ENCODE measurements around the gene CDC42BPB. TPM values are rescaled to one million over a fixed set of nuclear protein-coding genes. Genes with fewer than 3 reads are reported as not detected.

CDC42BPB gene
- total and polyA plus RNA-seq, 2 donors (not counting 1 experiment from before 2014, with no cell fraction given) = 44.8 to 98.3 TPM

GRCh38 chr14:103007555-103007954, 49.8 kb downstream of the CDC42BPB start:
- Histone ChIP-seq H3K4me1 (ENCODE audit: control insufficient read depth, extremely low read depth, insufficient read depth, low read length) (no peaks in the 10 kb centered on the region), H3K27me3 (ENCODE audit: control insufficient read depth, insufficient read depth, low read length) (no peaks in the 10 kb centered on the region), H3K9me3 (ENCODE audit: control insufficient read depth, insufficient read depth, low read depth, low read length) (no peaks in the 10 kb centered on the region), H3K4me3 (replicated peaks in 1 of 4; ENCODE audit: control extremely low read depth in 1 of 4, insufficient read depth in 1 of 4, low read depth in 3 of 4, low read length in 4 of 4) (no peak overlapping the region), H4K20me1 (ENCODE audit: control insufficient read depth, extremely low read depth, insufficient read depth, low read length) (no peaks in the 10 kb centered on the region), H3K36me3 (ENCODE audit: control insufficient read depth, insufficient read depth, low read length) (peaks cover 11% of the 10 kb centered on the region), H3K9ac (ENCODE audit: insufficient read depth, low read length) (no peak overlapping the region), H2AFZ (ENCODE audit: low read length) (no peak overlapping the region), H3K27ac (ENCODE audit: insufficient read depth, low read length) (no peak overlapping the region), H3K79me2 (ENCODE audit: control insufficient read depth, insufficient read depth, low read length) (peaks cover 10% of the 10 kb centered on the region), H3K4me2 (ENCODE audit: extremely low read depth, insufficient read depth, low read length) (no peak overlapping the region)
- no peak for DNase-seq (ENCODE audit: low read depth in 2 of 2)
- TF ChIP-seq EZH2 (IDR thresholded peaks at IDR 0.05; ENCODE audit: low read length, missing control alignments) (no peak), CTCF (conservative IDR thresholded peaks at IDR 0.05 in 1 of 2, IDR thresholded peaks at IDR 0.05 in 1 of 2; ENCODE audit: low read depth in 1 of 2, low read length in 2 of 2) (no peak)

- Histone ChIP-seq H4K20me1 (ENCODE audit: control insufficient read depth, extremely low read depth, insufficient read depth, low read length) (no peaks in the 10 kb centered on the region), H3K4me2 (ENCODE audit: extremely low read depth, insufficient read depth, low read length) (no peak overlapping the region), H3K79me2 (ENCODE audit: control insufficient read depth, insufficient read depth, low read length) (peaks cover 6% of the 10 kb centered on the region), H3K27ac (ENCODE audit: insufficient read depth, low read length) (no peak overlapping the region), H3K9me3 (ENCODE audit: control insufficient read depth, insufficient read depth, low read depth, low read length) (no peaks in the 10 kb centered on the region), H2AFZ (ENCODE audit: low read length) (no peak overlapping the region), H3K27me3 (ENCODE audit: control insufficient read depth, insufficient read depth, low read length) (no peaks in the 10 kb centered on the region), H3K4me1 (ENCODE audit: control insufficient read depth, extremely low read depth, insufficient read depth, low read length) (no peaks in the 10 kb centered on the region), H3K4me3 (replicated peaks in 1 of 4; ENCODE audit: control extremely low read depth in 1 of 4, insufficient read depth in 1 of 4, low read depth in 3 of 4, low read length in 4 of 4) (no peak overlapping the region), H3K36me3 (ENCODE audit: control insufficient read depth, insufficient read depth, low read length) (peaks cover 15% of the 10 kb centered on the region), H3K9ac (ENCODE audit: insufficient read depth, low read length) (no peak overlapping the region)
- no peak for TF ChIP-seq CTCF (conservative IDR thresholded peaks at IDR 0.05 in 1 of 2, IDR thresholded peaks at IDR 0.05 in 1 of 2; ENCODE audit: low read depth in 1 of 2, low read length in 2 of 2)
- TF ChIP-seq EZH2 (IDR thresholded peaks at IDR 0.05; ENCODE audit: low read length, missing control alignments) = no peak
- no peak for DNase-seq (ENCODE audit: low read depth in 2 of 2)
These were observed 50.3 kb downstream of the CDC42BPB start for GRCh38 chr14:103006991-103007520.

GRCh38 chr14:103006106-103006505, 51.2 kb downstream of the CDC42BPB start:
- H3K79me2 ChIP-seq (ENCODE audit: control insufficient read depth, insufficient read depth, low read length) = peaks cover 6% of the 10 kb centered on the region
- no peak overlapping the region for H3K9ac ChIP-seq (ENCODE audit: insufficient read depth, low read length)
- no peaks in the 10 kb centered on the region for H4K20me1 ChIP-seq (ENCODE audit: control insufficient read depth, extremely low read depth, insufficient read depth, low read length)
- H3K4me3 ChIP-seq (replicated peaks in 1 of 4; ENCODE audit: control extremely low read depth in 1 of 4, insufficient read depth in 1 of 4, low read depth in 3 of 4, low read length in 4 of 4) = no peak overlapping the region
- DNase-seq (ENCODE audit: low read depth in 2 of 2) = no peak
- H2AFZ ChIP-seq (ENCODE audit: low read length) = no peak overlapping the region
- H3K4me1 ChIP-seq (ENCODE audit: control insufficient read depth, extremely low read depth, insufficient read depth, low read length) = no peaks in the 10 kb centered on the region
- H3K9me3 ChIP-seq (ENCODE audit: control insufficient read depth, insufficient read depth, low read depth, low read length) = no peaks in the 10 kb centered on the region
- peaks cover 22% of the 10 kb centered on the region for H3K36me3 ChIP-seq (ENCODE audit: control insufficient read depth, insufficient read depth, low read length)
- H3K27me3 ChIP-seq (ENCODE audit: control insufficient read depth, insufficient read depth, low read length) = no peaks in the 10 kb centered on the region
- TF ChIP-seq EZH2 (IDR thresholded peaks at IDR 0.05; ENCODE audit: low read length, missing control alignments) = no peak
- TF ChIP-seq CTCF (conservative IDR thresholded peaks at IDR 0.05 in 1 of 2, IDR thresholded peaks at IDR 0.05 in 1 of 2; ENCODE audit: low read depth in 1 of 2, low read length in 2 of 2) = no peak
- no peak overlapping the region for H3K4me2 ChIP-seq (ENCODE audit: extremely low read depth, insufficient read depth, low read length)
- H3K27ac ChIP-seq (ENCODE audit: insufficient read depth, low read length) = no peak overlapping the region

Measured in fibroblast of lung (primary cell).